ENCODE results near the gene IRX6.

DNA sequence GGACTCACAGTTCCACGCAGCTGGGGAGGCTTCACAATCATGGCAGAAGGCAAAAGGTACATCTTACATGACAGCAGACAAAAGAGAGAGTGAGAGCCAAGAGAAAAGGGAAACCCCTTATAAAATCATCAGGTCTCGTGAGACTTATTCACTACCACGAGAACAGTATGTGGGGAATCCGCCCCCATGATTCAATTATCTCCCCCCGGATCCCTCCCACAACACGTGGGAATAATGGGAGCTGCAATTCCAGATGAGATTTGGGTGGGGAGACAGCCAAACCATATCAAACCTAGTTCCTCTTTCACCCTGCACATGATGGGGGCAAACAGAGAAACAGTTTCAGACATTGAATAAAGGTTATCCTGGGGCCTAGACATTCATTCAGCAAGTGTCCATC, 32.2 kb upstream of the IRX6 start:
- no peak for TF ChIP-seq POLR2AphosphoS5 (IDR thresholded peaks at IDR 0.05)
- TF ChIP-seq POLR2A (IDR thresholded peaks at IDR 0.05): no peak
- TF ChIP-seq, protein P1, sequence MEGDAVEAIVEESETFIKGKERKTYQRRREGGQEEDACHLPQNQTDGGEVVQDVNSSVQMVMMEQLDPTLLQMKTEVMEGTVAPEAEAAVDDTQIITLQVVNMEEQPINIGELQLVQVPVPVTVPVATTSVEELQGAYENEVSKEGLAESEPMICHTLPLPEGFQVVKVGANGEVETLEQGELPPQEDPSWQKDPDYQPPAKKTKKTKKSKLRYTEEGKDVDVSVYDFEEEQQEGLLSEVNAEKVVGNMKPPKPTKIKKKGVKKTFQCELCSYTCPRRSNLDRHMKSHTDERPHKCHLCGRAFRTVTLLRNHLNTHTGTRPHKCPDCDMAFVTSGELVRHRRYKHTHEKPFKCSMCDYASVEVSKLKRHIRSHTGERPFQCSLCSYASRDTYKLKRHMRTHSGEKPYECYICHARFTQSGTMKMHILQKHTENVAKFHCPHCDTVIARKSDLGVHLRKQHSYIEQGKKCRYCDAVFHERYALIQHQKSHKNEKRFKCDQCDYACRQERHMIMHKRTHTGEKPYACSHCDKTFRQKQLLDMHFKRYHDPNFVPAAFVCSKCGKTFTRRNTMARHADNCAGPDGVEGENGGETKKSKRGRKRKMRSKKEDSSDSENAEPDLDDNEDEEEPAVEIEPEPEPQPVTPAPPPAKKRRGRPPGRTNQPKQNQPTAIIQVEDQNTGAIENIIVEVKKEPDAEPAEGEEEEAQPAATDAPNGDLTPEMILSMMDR (IDR thresholded peaks at IDR 0.05): no peak
- no peak for TF ChIP-seq EP300 (IDR thresholded peaks at IDR 0.05)
